CD14-positive monocyte (primary cell): ENCODE measurements around the gene CHD2. TPM values are rescaled to one million over a fixed set of nuclear protein-coding genes. Genes with fewer than 3 reads are reported as not detected.

Experiments
- DNase-seq, 3 donors: peaks; one replicate each; pipeline ENCODE4 v3.0.0-alpha.2; 2011 to 2022
- H2AFZ ChIP-seq: 2 replicates; pipeline ENCODE4 v1.6.0; 2012; ENCODE audit warnings: mild to moderate bottlenecking, low read depth, low read length, inconsistent platforms; ENCODE audit not compliant: insufficient read depth, poor library complexity, severe bottlenecking
- H3K27ac ChIP-seq, 2 donors: 1 replicate in 1 of 2; 2 replicates in 1 of 2; pipeline ENCODE4 v1.5.1; 2012 to 2013; ENCODE audit warnings: low read length in 2 of 2, control low read depth in 1 of 2, inconsistent platforms in 1 of 2, low read depth in 1 of 2, mild to moderate bottlenecking in 1 of 2
- H3K27me3 ChIP-seq, 2 donors: one replicate each; pipeline versions ENCODE4 v1.6.0 to v1.6.1; 2011 to 2013; ENCODE audit warnings: low read length in 2 of 2; ENCODE audit not compliant: control insufficient read depth in 2 of 2, insufficient read depth in 2 of 2
- H3K36me3 ChIP-seq, 2 donors: replicated peaks in 1 of 2; 1 replicate in 1 of 2; 2 replicates in 1 of 2; pipeline versions ENCODE4 v1.5.1 to v1.6.1; 2012 to 2013; ENCODE audit warnings: low read length in 2 of 2, control low read depth in 1 of 2, inconsistent platforms in 1 of 2, mild to moderate bottlenecking in 1 of 2; ENCODE audit not compliant: insufficient read depth in 2 of 2, control insufficient read depth in 1 of 2
- H3K4me1 ChIP-seq, 2 donors: 1 replicate in 1 of 2; 2 replicates in 1 of 2; pipeline versions ENCODE4 v1.5.1 to v1.6.1; 2012 to 2013; ENCODE audit warnings: low read length in 2 of 2, control low read depth in 1 of 2, inconsistent platforms in 1 of 2, mild to moderate bottlenecking in 1 of 2, moderate library complexity in 1 of 2; ENCODE audit not compliant: insufficient read depth in 2 of 2, control insufficient read depth in 1 of 2
- H3K4me2 ChIP-seq: replicated peaks from 2 replicates; pipeline ENCODE3; 2012; ENCODE audit warnings: low read length, moderate library complexity, mild to moderate bottlenecking; ENCODE audit not compliant: poor library complexity, severe bottlenecking; ENCODE audit errors: extremely low read depth
- H3K4me3 ChIP-seq, 3 experiments: fragments of 200-600 bp in 1 of 3; sonication (generic) in 1 of 3; replicated peaks in 1 of 3; 1 replicate in 2 of 3; 2 replicates in 1 of 3; pipeline ENCODE4 v1.5.1; 2011 to 2013; ENCODE audit warnings: low read length in 3 of 3, mild to moderate bottlenecking in 3 of 3, control low read depth in 2 of 3, low read depth in 2 of 3, inconsistent platforms in 1 of 3, moderate library complexity in 1 of 3
- H3K79me2 ChIP-seq: 2 replicates; pipeline ENCODE4 v1.6.0; 2012; ENCODE audit warnings: mild to moderate bottlenecking, control low read depth, inconsistent platforms, low read length, moderate library complexity; ENCODE audit not compliant: insufficient read depth
- H3K9ac ChIP-seq: 2 replicates; pipeline ENCODE4 v1.6.0; 2017; ENCODE audit warnings: low read length, mild to moderate bottlenecking; ENCODE audit not compliant: insufficient read depth, poor library complexity, severe bottlenecking
- H3K9me3 ChIP-seq, 2 donors: replicated peaks in 1 of 2; 1 replicate in 1 of 2; 2 replicates in 1 of 2; pipeline versions ENCODE4 v1.5.1 to v1.6.1; 2012 to 2013; ENCODE audit warnings: low read length in 2 of 2, control low read depth in 1 of 2; ENCODE audit not compliant: control insufficient read depth in 1 of 2, insufficient read depth in 1 of 2
- H4K20me1 ChIP-seq: 2 replicates; pipeline ENCODE4 v1.6.0; 2012; ENCODE audit warnings: mild to moderate bottlenecking, low read length, control low read depth, moderate library complexity; ENCODE audit not compliant: insufficient read depth
- H3K27ac Mint-ChIP-seq, 7 donors: one replicate each; pipeline ENCODE4 v1.8.0; 2020; ENCODE audit warnings: mild to moderate bottlenecking in 7 of 7, mixed read lengths in 7 of 7, moderate library complexity in 6 of 7, inconsistent platforms in 2 of 7
- H3K27me3 Mint-ChIP-seq, 3 donors: one replicate each; pipeline ENCODE4 v1.8.0; 2021 to 2022; ENCODE audit warnings: low read depth in 3 of 3, mild to moderate bottlenecking in 3 of 3, mixed read lengths in 3 of 3, moderate library complexity in 3 of 3, inconsistent platforms in 1 of 3
- H3K36me3 Mint-ChIP-seq, 2 donors: one replicate each; pipeline ENCODE4 v1.8.0; 2020; ENCODE audit warnings: mixed read lengths in 2 of 2, inconsistent platforms in 1 of 2, mild to moderate bottlenecking in 1 of 2
- H3K4me1 Mint-ChIP-seq: one replicate; pipeline ENCODE4 v1.8.0; 2020; ENCODE audit warnings: mild to moderate bottlenecking, mixed read lengths
- H3K4me3 Mint-ChIP-seq, 2 donors: one replicate each; pipeline ENCODE4 v1.8.0; 2020; ENCODE audit warnings: mild to moderate bottlenecking in 2 of 2, mixed read lengths in 2 of 2, moderate library complexity in 1 of 2
- H3K9me3 Mint-ChIP-seq, 7 donors: one replicate each; pipeline ENCODE4 v1.8.0; 2020 to 2022; ENCODE audit warnings: mixed read lengths in 7 of 7, mild to moderate bottlenecking in 6 of 7, moderate library complexity in 6 of 7, inconsistent platforms in 2 of 7
- WGBS: methylation state at CpG from one replicate; pipeline ENCODE4 v1.1.5; 2013; ENCODE audit warnings: missing lambda C conversion rate; ENCODE audit not compliant: insufficient coverage; 5-methylcytosine and 5-hydroxymethylcytosine counted together
- intact Hi-C, 2 donors: fragments of 100-400 bp; cut with micrococcal nuclease; formaldehyde crosslinking; loops; one replicate each; pipeline versions ENCODE4 v1.15.0 to v1.15.1; 2023
- polyA plus RNA-seq, 3 donors: library from polyadenylated mRNA; depleted of rRNA in 1 of 3; unstranded in 2 of 3; stranded (reverse) in 1 of 3; fragments of 300-500 nt in 2 of 3; fragments of >200 nt in 1 of 3; fragmentation: Illumina TruSeq in 2 of 3; gene quantifications; 1 replicate in 2 of 3; 2 replicates in 1 of 3; pipeline ENCODE4 v1.2.3, GENCODE V29; 2012 to 2021
- TF ChIP-seq, protein P1 (sequence below): fragments of 200-600 bp; IDR thresholded peaks from one replicate; pipeline ENCODE4 v1.8.0; 2022; ENCODE audit warnings: antibody characterized with exemption, mild to moderate bottlenecking

Gene CHD2
- polyA plus RNA-seq, 3 donors: 9.6 to 61.2 (median 11.4) TPM

DNA sequence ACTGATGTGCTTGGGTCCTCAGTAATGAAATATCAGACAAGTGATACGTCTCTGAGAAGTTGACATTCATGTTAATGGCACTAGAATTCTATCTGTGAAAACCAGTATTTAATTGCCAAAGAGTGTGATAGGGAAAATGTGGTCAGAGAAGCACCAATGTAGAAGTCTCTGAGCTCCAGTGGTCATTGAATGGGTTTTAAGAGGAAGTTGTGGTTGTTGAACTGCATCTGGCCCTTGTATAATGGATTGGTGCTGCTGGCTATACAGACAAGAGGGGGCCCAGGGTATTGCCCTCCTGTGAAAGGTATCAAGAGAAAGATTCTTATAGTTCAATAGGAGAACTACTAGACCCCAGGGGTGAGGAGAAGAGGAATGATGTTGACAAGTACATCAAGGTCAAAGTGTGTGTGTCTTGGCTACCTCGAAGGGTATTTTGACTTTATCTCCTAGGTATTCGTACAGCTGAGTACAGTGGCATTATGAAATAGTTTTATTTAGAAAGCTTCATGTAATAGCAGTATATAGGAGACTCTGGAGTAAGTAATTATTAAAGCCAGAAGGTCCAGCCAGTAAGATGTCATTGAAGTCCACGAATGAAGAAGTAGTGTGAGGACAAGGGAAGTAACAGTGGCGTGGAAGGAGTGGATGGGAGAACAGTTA lies 47.1 kb downstream of the CHD2 start:
- H3K9me3 ChIP-seq: peaks cover 23 to 39% of the 10 kb centered on the region in 2 donors
- H3K27ac ChIP-seq: peak overlapping the region in 1 of 2 donors; percentile 9
- Mint-ChIP-seq H3K27me3 (no peaks in the 10 kb centered on the region), H3K36me3 (peaks cover 94 to 100% of the 10 kb centered on the region in 2 donors), H3K4me3 (no peak overlapping the region), H3K9me3 (peaks cover 32 to 43% (median 35%) of the 10 kb centered on the region in 7 donors), H3K27ac (peak overlapping the region in 3 of 7 donors; percentile 13 to 65 (median 27)), H3K4me1 (no peaks in the 10 kb centered on the region)
- no peak overlapping the region for H3K9ac ChIP-seq
- H4K20me1 ChIP-seq: peaks cover 37% of the 10 kb centered on the region
- TF ChIP-seq, protein P1, sequence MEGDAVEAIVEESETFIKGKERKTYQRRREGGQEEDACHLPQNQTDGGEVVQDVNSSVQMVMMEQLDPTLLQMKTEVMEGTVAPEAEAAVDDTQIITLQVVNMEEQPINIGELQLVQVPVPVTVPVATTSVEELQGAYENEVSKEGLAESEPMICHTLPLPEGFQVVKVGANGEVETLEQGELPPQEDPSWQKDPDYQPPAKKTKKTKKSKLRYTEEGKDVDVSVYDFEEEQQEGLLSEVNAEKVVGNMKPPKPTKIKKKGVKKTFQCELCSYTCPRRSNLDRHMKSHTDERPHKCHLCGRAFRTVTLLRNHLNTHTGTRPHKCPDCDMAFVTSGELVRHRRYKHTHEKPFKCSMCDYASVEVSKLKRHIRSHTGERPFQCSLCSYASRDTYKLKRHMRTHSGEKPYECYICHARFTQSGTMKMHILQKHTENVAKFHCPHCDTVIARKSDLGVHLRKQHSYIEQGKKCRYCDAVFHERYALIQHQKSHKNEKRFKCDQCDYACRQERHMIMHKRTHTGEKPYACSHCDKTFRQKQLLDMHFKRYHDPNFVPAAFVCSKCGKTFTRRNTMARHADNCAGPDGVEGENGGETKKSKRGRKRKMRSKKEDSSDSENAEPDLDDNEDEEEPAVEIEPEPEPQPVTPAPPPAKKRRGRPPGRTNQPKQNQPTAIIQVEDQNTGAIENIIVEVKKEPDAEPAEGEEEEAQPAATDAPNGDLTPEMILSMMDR: no peak
- DNase-seq: no peak
- H3K36me3 ChIP-seq: peaks cover 90 to 100% of the 10 kb centered on the region in 2 donors
- H3K79me2 ChIP-seq: peaks cover 34% of the 10 kb centered on the region
- H2AFZ ChIP-seq: no peak overlapping the region
- H3K4me1 ChIP-seq: no peaks in the 10 kb centered on the region
- H3K27me3 ChIP-seq: no peaks in the 10 kb centered on the region
- H3K4me3 ChIP-seq: no peak overlapping the region
- intact Hi-C loops: no loop called here
- WGBS: 100% methylated on average over 5 of the region's 5 CpGs
- H3K4me2 ChIP-seq: no peak overlapping the region

DNA sequence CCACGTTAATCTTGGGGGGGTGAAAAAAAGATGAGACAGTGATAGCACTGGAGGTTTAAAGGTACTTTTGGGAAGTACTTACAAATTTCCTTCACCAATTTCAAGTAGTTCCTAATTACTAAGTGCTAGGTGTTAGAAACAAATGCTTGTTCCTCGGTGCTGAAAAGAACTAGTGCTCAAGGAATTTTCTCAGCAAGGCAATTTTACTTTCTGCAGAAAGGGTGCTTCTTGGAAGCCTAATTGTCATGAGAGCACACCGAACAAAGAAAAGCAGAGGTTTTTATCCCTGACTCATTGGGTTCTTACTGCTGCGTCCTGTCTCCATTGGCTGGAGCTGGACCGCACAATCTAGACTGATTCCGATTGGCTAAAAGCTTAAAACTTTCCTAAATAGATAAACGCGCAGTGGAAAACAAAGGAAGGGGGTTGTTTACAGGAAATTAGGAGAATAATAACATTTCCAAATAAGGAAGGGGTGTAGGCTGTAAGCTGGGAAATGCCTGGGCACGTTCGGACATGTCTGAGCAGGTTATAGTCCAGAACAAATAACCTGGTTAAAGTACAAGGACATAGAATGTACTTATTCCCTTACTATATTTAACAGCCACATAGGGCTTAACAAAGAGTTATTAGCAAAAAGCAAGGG lies 49.6 kb downstream of the CHD2 start:
- Mint-ChIP-seq H3K9me3 (peaks cover 32 to 43% (median 37%) of the 10 kb centered on the region in 7 donors), H3K4me3 (no peak overlapping the region)

More for the DNA sequence above, 49.6 kb downstream of the CHD2 start:
- H3K27me3 ChIP-seq: no peaks in the 10 kb centered on the region
- H3K79me2 ChIP-seq: peaks cover 23% of the 10 kb centered on the region
- peaks cover 90 to 100% of the 10 kb centered on the region in 2 donors for H3K36me3 ChIP-seq
- peaks cover 23 to 39% of the 10 kb centered on the region in 2 donors for H3K9me3 ChIP-seq
- H3K4me3 ChIP-seq: peak overlapping the region in 1 of 3 experiments; percentile 7
- TF ChIP-seq, protein P1: no peak
- DNase-seq: no peak
- no peak overlapping the region for H3K9ac ChIP-seq
- peaks cover 86 to 95% of the 10 kb centered on the region in 2 donors for H3K36me3 Mint-ChIP-seq
- no peak overlapping the region for H3K27ac ChIP-seq
- no peak overlapping the region for H2AFZ ChIP-seq
- no peaks in the 10 kb centered on the region for H3K4me1 ChIP-seq
- intact Hi-C loops: loop anchor here in 1 of 2 donors (10.0 kb wide), 1 partner anchor 55 kb away; no protein-coding TSS in a partner anchor
- no peaks in the 10 kb centered on the region for H3K27me3 Mint-ChIP-seq
- H3K4me1 Mint-ChIP-seq: no peaks in the 10 kb centered on the region
- H3K4me2 ChIP-seq: no peak overlapping the region
- peaks cover 42% of the 10 kb centered on the region for H4K20me1 ChIP-seq
- peak overlapping the region in 1 of 7 donors; percentile 18 for H3K27ac Mint-ChIP-seq
- WGBS: 96% methylated on average over 2 of the region's 10 CpGs
